ENCODE results near the gene CFAP299. TPM values are rescaled to one million over a fixed set of nuclear protein-coding genes. Genes with fewer than 3 reads are reported as not detected.

The CFAP299 gene
- total and polyA plus RNA-seq, 2 experiments from 2014 or later = 0.24 to 1.4 TPM

GRCh38 chr4:80307774-80308465 lies 27.6 kb upstream of the CFAP299 start:
- H3K36me3 ChIP-seq = no peaks in the 10 kb centered on the region

GRCh38 chr4:80308466-80308822 lies 27.1 kb upstream of the CFAP299 start:
- H3K4me1 ChIP-seq (ENCODE audit: low read depth) = peaks cover 9% of the 10 kb centered on the region
- no peaks in the 10 kb centered on the region for H3K36me3 ChIP-seq
- H3K27me3 ChIP-seq = peaks cover 3% of the 10 kb centered on the region
- TF ChIP-seq CTCF (IDR thresholded peaks at IDR 0.05; ENCODE audit: low read depth, low read length) = no peak
- no peak overlapping the region for H3K27ac ChIP-seq
- H3K4me3 ChIP-seq = no peak overlapping the region
- no peaks in the 10 kb centered on the region for H3K9me3 ChIP-seq (ENCODE audit: low read depth)
- DNase-seq (ENCODE audit: low read depth in 1 of 2, low spot score in 1 of 2) = no peak

More at GRCh38 chr4:80307774-80308465, 27.6 kb upstream of the CFAP299 start:
- TF ChIP-seq CTCF (IDR thresholded peaks at IDR 0.05; ENCODE audit: low read depth, low read length) = no peak
- Histone ChIP-seq H3K4me3 (no peak overlapping the region), H3K27me3 (no peaks in the 10 kb centered on the region), H3K27ac (no peak overlapping the region), H3K4me1 (ENCODE audit: low read depth) (peaks cover 9% of the 10 kb centered on the region), H3K9me3 (ENCODE audit: low read depth) (no peaks in the 10 kb centered on the region)
- DNase-seq (ENCODE audit: low read depth in 1 of 2, low spot score in 1 of 2) = peak in 1 of 2 donors; percentile 54

- Histone ChIP-seq H3K27ac (no peak overlapping the region), H3K4me1 (ENCODE audit: low read depth) (peaks cover 9% of the 10 kb centered on the region), H3K27me3 (peaks cover 5% of the 10 kb centered on the region), H3K4me3 (no peak overlapping the region), H3K9me3 (ENCODE audit: low read depth) (no peaks in the 10 kb centered on the region), H3K36me3 (no peaks in the 10 kb centered on the region)
- DNase-seq (ENCODE audit: low read depth in 1 of 2, low spot score in 1 of 2) = peak in 1 of 2 donors; percentile 85
- no peak for TF ChIP-seq CTCF (IDR thresholded peaks at IDR 0.05; ENCODE audit: low read depth, low read length)
Observed at GRCh38 chr4:80309294-80310004, 26.1 kb upstream of the CFAP299 start.

- H3K36me3 ChIP-seq = no peaks in the 10 kb centered on the region
- peaks cover 9% of the 10 kb centered on the region for H3K4me1 ChIP-seq (ENCODE audit: low read depth)
- DNase-seq (ENCODE audit: low read depth in 1 of 2, low spot score in 1 of 2) = peak in 1 of 2 donors; percentile 53
- H3K27ac ChIP-seq = no peak overlapping the region
- no peak for TF ChIP-seq CTCF (IDR thresholded peaks at IDR 0.05; ENCODE audit: low read depth, low read length)
- H3K9me3 ChIP-seq (ENCODE audit: low read depth) = no peaks in the 10 kb centered on the region
- H3K27me3 ChIP-seq = peaks cover 18% of the 10 kb centered on the region
- no peak overlapping the region for H3K4me3 ChIP-seq
Observed at GRCh38 chr4:80311130-80311529, 24.4 kb upstream of the CFAP299 start.

- DNase-seq (ENCODE audit: low read depth in 1 of 2, low spot score in 1 of 2) = no peak
- Histone ChIP-seq H3K4me1 (ENCODE audit: low read depth) (peaks cover 9% of the 10 kb centered on the region), H3K36me3 (no peaks in the 10 kb centered on the region), H3K27ac (no peak overlapping the region), H3K9me3 (ENCODE audit: low read depth) (no peaks in the 10 kb centered on the region), H3K4me3 (no peak overlapping the region), H3K27me3 (peaks cover 26% of the 10 kb centered on the region)
- no peak for TF ChIP-seq CTCF (IDR thresholded peaks at IDR 0.05; ENCODE audit: low read depth, low read length)
Observed at GRCh38 chr4:80312124-80312523, 23.4 kb upstream of the CFAP299 start.
